Measurements from ENCODE around the gene PITPNM3. TPM values are rescaled to one million over a fixed set of nuclear protein-coding genes. Genes with fewer than 3 reads are reported as not detected.

PITPNM3 gene
- total and polyA plus RNA-seq, 2 experiments from 2014 or later, result 1.5 to 2.0 TPM

GRCh38 chr17:6458460-6458950 is 97.8 kb downstream of the PITPNM3 start:
- no peaks in the 10 kb centered on the region for H3K9me2 ChIP-seq (replicated peaks; ENCODE audit: insufficient read depth)
- 86% methylated on average over 14 of the region's 14 CpGs for WGBS (ENCODE audit: low lambda C conversion rate, missing lambda C conversion rate)

GRCh38 chr17:6457688-6458459 is 98.5 kb downstream of the PITPNM3 start:
- peak; percentile 65 for DNase-seq (ENCODE audit: low spot score)
- no peaks in the 10 kb centered on the region for H3K36me3 ChIP-seq (replicated peaks; ENCODE audit: insufficient read depth, low read depth)
- WGBS (ENCODE audit: low lambda C conversion rate, missing lambda C conversion rate), result 78% methylated on average over 9 of the region's 10 CpGs
- no peaks in the 10 kb centered on the region for H4K20me1 ChIP-seq (ENCODE audit: insufficient read depth, poor library complexity, severe bottlenecking)
- H3K27me3 ChIP-seq, result peaks cover 9% of the 10 kb centered on the region
- peak overlapping the region; percentile 29 for H3K27ac ChIP-seq
- H3K4me2 ChIP-seq, result no peak overlapping the region
- peaks cover 14% of the 10 kb centered on the region for H3K4me1 ChIP-seq (ENCODE audit: insufficient read depth)
- H3K9me2 ChIP-seq (replicated peaks; ENCODE audit: insufficient read depth), result no peaks in the 10 kb centered on the region
- no peak overlapping the region for H3K4me3 ChIP-seq
- no peak overlapping the region for H2AFZ ChIP-seq
- no peaks in the 10 kb centered on the region for H3K9me3 ChIP-seq (ENCODE audit: low read depth)
- H3K79me2 ChIP-seq, result no peaks in the 10 kb centered on the region
- TF ChIP-seq EZH2 (IDR thresholded peaks at IDR 0.05; ENCODE audit: borderline replicate concordance) (no peak), CTCF (IDR thresholded peaks at IDR 0.05; ENCODE audit: poor library complexity) (no peak), EZH2phosphoT487 (IDR thresholded peaks at IDR 0.05; ENCODE audit: low read depth, severe bottlenecking, unreplicated experiment) (no peak)

More at GRCh38 chr17:6458460-6458950, 97.8 kb downstream of the PITPNM3 start:
- H3K9me3 ChIP-seq (ENCODE audit: low read depth), result no peaks in the 10 kb centered on the region
- TF ChIP-seq EZH2 (IDR thresholded peaks at IDR 0.05; ENCODE audit: borderline replicate concordance) (no peak), CTCF (IDR thresholded peaks at IDR 0.05; ENCODE audit: poor library complexity) (no peak), EZH2phosphoT487 (IDR thresholded peaks at IDR 0.05; ENCODE audit: low read depth, severe bottlenecking, unreplicated experiment) (no peak)
- peaks cover 14% of the 10 kb centered on the region for H3K4me1 ChIP-seq (ENCODE audit: insufficient read depth)
- no peaks in the 10 kb centered on the region for H4K20me1 ChIP-seq (ENCODE audit: insufficient read depth, poor library complexity, severe bottlenecking)
- H3K27ac ChIP-seq, result no peak overlapping the region
- H3K27me3 ChIP-seq, result peaks cover 9% of the 10 kb centered on the region
- no peak overlapping the region for H3K4me3 ChIP-seq
- no peaks in the 10 kb centered on the region for H3K79me2 ChIP-seq
- H2AFZ ChIP-seq, result no peak overlapping the region
- H3K4me2 ChIP-seq, result no peak overlapping the region
- H3K36me3 ChIP-seq (replicated peaks; ENCODE audit: insufficient read depth, low read depth), result no peaks in the 10 kb centered on the region
- DNase-seq (ENCODE audit: low spot score), result no peak

- peaks cover 14% of the 10 kb centered on the region for H3K4me1 ChIP-seq (ENCODE audit: insufficient read depth)
- DNase-seq (ENCODE audit: low spot score), result peak; percentile 57
- TF ChIP-seq EZH2phosphoT487 (IDR thresholded peaks at IDR 0.05; ENCODE audit: low read depth, severe bottlenecking, unreplicated experiment) (no peak), EZH2 (IDR thresholded peaks at IDR 0.05; ENCODE audit: borderline replicate concordance) (no peak), CTCF (IDR thresholded peaks at IDR 0.05; ENCODE audit: poor library complexity) (no peak)
- H2AFZ ChIP-seq, result no peak overlapping the region
- no peaks in the 10 kb centered on the region for H3K79me2 ChIP-seq
- H3K27me3 ChIP-seq, result peaks cover 9% of the 10 kb centered on the region
- 76% methylated on average over 14 of the region's 14 CpGs for WGBS (ENCODE audit: low lambda C conversion rate, missing lambda C conversion rate)
- H4K20me1 ChIP-seq (ENCODE audit: insufficient read depth, poor library complexity, severe bottlenecking), result no peaks in the 10 kb centered on the region
- no peak overlapping the region for H3K4me3 ChIP-seq
- H3K9me3 ChIP-seq (ENCODE audit: low read depth), result no peaks in the 10 kb centered on the region
- H3K36me3 ChIP-seq (replicated peaks; ENCODE audit: insufficient read depth, low read depth), result no peaks in the 10 kb centered on the region
- H3K4me2 ChIP-seq, result no peak overlapping the region
- peak overlapping the region; percentile 29 for H3K27ac ChIP-seq
- no peaks in the 10 kb centered on the region for H3K9me2 ChIP-seq (replicated peaks; ENCODE audit: insufficient read depth)
Measured at GRCh38 chr17:6456914-6457687, 99.3 kb downstream of the PITPNM3 start.

Data from hepatocyte (in vitro differentiated cells).